Karpas-422 (cell line): ENCODE measurements around the gene NOL12. TPM values are rescaled to one million over a fixed set of nuclear protein-coding genes. Genes with fewer than 3 reads are reported as not detected.

ENCODE experiments used
- DNase-seq: peaks from one replicate; pipeline ENCODE4 v3.0.0-alpha.2; 2015
- H2AFZ ChIP-seq: fragments of 200-600 bp; sonication (generic); 2 replicates; pipeline ENCODE4 v1.6.1; 2014; ENCODE audit warnings: antibody characterized with exemption, low read length, mixed read lengths
- H3K27ac ChIP-seq: fragments of 200-600 bp; sonication (generic); 2 replicates; pipeline ENCODE4 v1.5.1; 2014; ENCODE audit warnings: mild to moderate bottlenecking, low read length, moderate library complexity
- H3K27me3 ChIP-seq: fragments of 200-600 bp; sonication (generic); 2 replicates; pipeline ENCODE4 v1.6.1; 2014; ENCODE audit warnings: low read length, mixed read lengths
- H3K36me3 ChIP-seq: fragments of 200-600 bp; sonication (generic); 2 replicates; pipeline ENCODE4 v1.6.1; 2014; ENCODE audit warnings: low read length, mixed read lengths; ENCODE audit not compliant: insufficient read depth
- H3K4me1 ChIP-seq: fragments of 200-600 bp; sonication (generic); 2 replicates; pipeline ENCODE4 v1.6.1; 2014; ENCODE audit warnings: mild to moderate bottlenecking, low read length, mixed read lengths
- H3K4me2 ChIP-seq: fragments of 200-600 bp; sonication (generic); 2 replicates; pipeline ENCODE4 v1.6.1; 2014; ENCODE audit warnings: low read length, low read depth, mild to moderate bottlenecking; ENCODE audit not compliant: poor library complexity, severe bottlenecking
- H3K4me3 ChIP-seq: fragments of 200-600 bp; sonication (generic); 2 replicates; pipeline ENCODE4 v1.5.1; 2014; ENCODE audit warnings: mild to moderate bottlenecking, antibody characterized with exemption, low read length, mixed read lengths
- H3K79me2 ChIP-seq: fragments of 200-600 bp; sonication (generic); 2 replicates; pipeline ENCODE4 v1.6.1; 2014; ENCODE audit warnings: mild to moderate bottlenecking, low read length, mixed read lengths
- H3K9ac ChIP-seq: fragments of 200-600 bp; sonication (generic); 2 replicates; pipeline ENCODE4 v1.6.0; 2014; ENCODE audit warnings: low read length
- H3K9me2 ChIP-seq: fragments of 200-600 bp; sonication (generic), shearing (Covaris generic); replicated peaks from 2 replicates; pipeline ENCODE4 v1.6.0; 2014; ENCODE audit warnings: mild to moderate bottlenecking, low read length, moderate library complexity; ENCODE audit not compliant: insufficient read depth
- H3K9me3 ChIP-seq: fragments of 300-700, 200-600 bp; sonication (generic); 2 replicates; pipeline ENCODE4 v1.6.1; 2014; ENCODE audit warnings: low read length, mixed read lengths
- H4K20me1 ChIP-seq: fragments of 200-600 bp; sonication (generic); 2 replicates; pipeline ENCODE4 v1.6.1; 2014; ENCODE audit warnings: mild to moderate bottlenecking, antibody characterized with exemption, low read length, low read depth; ENCODE audit not compliant: insufficient read depth
- total RNA-seq: library from RNA; depleted of rRNA; stranded (reverse); fragments of >200 nt; shearing (Covaris generic); gene quantifications from 2 replicates; pipeline ENCODE4 v1.2.3, GENCODE V29; 2014; ENCODE audit warnings: low replicate concordance

The NOL12 gene
- total RNA-seq, 1 experiment from 2014 or later, result 12.3 TPM

- peak within 1 kb of the TSS; percentile 60 for H3K4me2 ChIP-seq
These were observed 10.8 kb downstream of the NOL12 start, which contains the start of gene TRIOBP for GRCh38 chr22:37696657-37697537. TRIOBP (plus strand) TSS chr22:37697048; CDS start chr22:37701366, 4,318 bp downstream.

GRCh38 chr22:37697538-37697835 is 11.3 kb downstream of the NOL12 start:
- Histone ChIP-seq H3K36me3 (peaks cover 11% of the 10 kb centered on the region), H3K27ac (peak overlapping the region; percentile 7; the same call in 1 of the 2 replicates), H4K20me1 (no peaks in the 10 kb centered on the region), H2AFZ (no peak overlapping the region), H3K9ac (peak overlapping the region; percentile 59), H3K27me3 (no peaks in the 10 kb centered on the region), H3K4me1 (peaks cover 49% of the 10 kb centered on the region), H3K79me2 (peaks cover 6% of the 10 kb centered on the region; the same call in 1 of the 2 replicates), H3K9me2 (no peaks in the 10 kb centered on the region), H3K4me3 (peak overlapping the region; percentile 60), H3K9me3 (no peaks in the 10 kb centered on the region), H3K4me2 (peak overlapping the region; percentile 60)
- no peak for DNase-seq

More at GRCh38 chr22:37696657-37697537, 10.8 kb downstream of the NOL12 start, which contains the start of gene TRIOBP:
- H3K9me2 ChIP-seq, result no peaks in the 10 kb centered on the region
- peak; percentile 98 for DNase-seq
- H3K27me3 ChIP-seq, result no peaks in the 10 kb centered on the region
- peak within 1 kb of the TSS; percentile 59 for H3K9ac ChIP-seq
- peaks cover 11% of the 10 kb centered on the region for H3K36me3 ChIP-seq
- H3K4me3 ChIP-seq, result peak within 1 kb of the TSS; percentile 60
- H3K4me1 ChIP-seq, result peaks cover 55% of the 10 kb centered on the region
- H3K27ac ChIP-seq, result peak within 1 kb of the TSS; percentile 86
- H4K20me1 ChIP-seq, result no peaks in the 10 kb centered on the region
- no peaks in the 10 kb centered on the region for H3K9me3 ChIP-seq
- H3K79me2 ChIP-seq, result peaks cover 6% of the 10 kb centered on the region; the same call in 1 of the 2 replicates
- H2AFZ ChIP-seq, result no peak within 1 kb of the TSS

- H3K9me3 ChIP-seq, result no peaks in the 10 kb centered on the region
- peaks cover 18% of the 10 kb centered on the region for H3K4me1 ChIP-seq
- no peaks in the 10 kb centered on the region for H3K27me3 ChIP-seq
- peaks cover 5% of the 10 kb centered on the region; the same call in 1 of the 2 replicates for H3K36me3 ChIP-seq
- H2AFZ ChIP-seq, result no peak overlapping the region
- H3K9ac ChIP-seq, result no peak overlapping the region
- H3K79me2 ChIP-seq, result peaks cover 6% of the 10 kb centered on the region; the same call in 1 of the 2 replicates
- no peak overlapping the region for H3K27ac ChIP-seq
- no peak overlapping the region for H3K4me2 ChIP-seq
- no peak for DNase-seq
- no peak overlapping the region for H3K4me3 ChIP-seq
- no peaks in the 10 kb centered on the region for H3K9me2 ChIP-seq
- H4K20me1 ChIP-seq, result no peaks in the 10 kb centered on the region
These were observed 15.1 kb downstream of the NOL12 start for GRCh38 chr22:37701141-37701786.

- Histone ChIP-seq H3K4me2 (no peak overlapping the region), H3K9me3 (no peaks in the 10 kb centered on the region), H4K20me1 (no peaks in the 10 kb centered on the region), H3K9ac (no peak overlapping the region), H3K36me3 (peaks cover 5% of the 10 kb centered on the region; the same call in 1 of the 2 replicates), H3K27ac (no peak overlapping the region), H3K4me3 (no peak overlapping the region), H3K27me3 (no peaks in the 10 kb centered on the region), H3K79me2 (no peaks in the 10 kb centered on the region), H3K9me2 (no peaks in the 10 kb centered on the region), H3K4me1 (peaks cover 4% of the 10 kb centered on the region; the same call in 1 of the 2 replicates), H2AFZ (no peak overlapping the region)
- no peak for DNase-seq
These were observed 17.8 kb downstream of the NOL12 start for GRCh38 chr22:37703906-37704305.

GRCh38 chr22:37704645-37705044 is 18.5 kb downstream of the NOL12 start:
- Histone ChIP-seq H3K36me3 (peaks cover 5% of the 10 kb centered on the region; the same call in 1 of the 2 replicates), H3K4me1 (peaks cover 4% of the 10 kb centered on the region; the same call in 1 of the 2 replicates), H3K27me3 (no peaks in the 10 kb centered on the region), H3K9me3 (no peaks in the 10 kb centered on the region), H3K9me2 (no peaks in the 10 kb centered on the region), H2AFZ (no peak overlapping the region), H3K9ac (no peak overlapping the region), H3K4me3 (no peak overlapping the region), H4K20me1 (no peaks in the 10 kb centered on the region), H3K4me2 (no peak overlapping the region), H3K27ac (no peak overlapping the region), H3K79me2 (no peaks in the 10 kb centered on the region)
- no peak for DNase-seq

GRCh38 chr22:37705205-37705604 is 19.1 kb downstream of the NOL12 start:
- Histone ChIP-seq H3K79me2 (no peaks in the 10 kb centered on the region), H3K27ac (no peak overlapping the region), H3K9me2 (no peaks in the 10 kb centered on the region), H3K27me3 (no peaks in the 10 kb centered on the region), H3K4me3 (no peak overlapping the region), H3K4me2 (no peak overlapping the region), H3K36me3 (peaks cover 5% of the 10 kb centered on the region; the same call in 1 of the 2 replicates), H4K20me1 (no peaks in the 10 kb centered on the region), H3K4me1 (peaks cover 4% of the 10 kb centered on the region; the same call in 1 of the 2 replicates), H3K9me3 (no peaks in the 10 kb centered on the region), H2AFZ (no peak overlapping the region), H3K9ac (no peak overlapping the region)
- DNase-seq, result no peak

- Histone ChIP-seq H3K4me2 (no peak overlapping the region), H3K27ac (no peak overlapping the region), H3K9ac (no peak overlapping the region)
These were observed 22.7 kb downstream of the NOL12 start for GRCh38 chr22:37708580-37709444.

More at GRCh38 chr22:37708580-37709444, 22.7 kb downstream of the NOL12 start:
- no peaks in the 10 kb centered on the region for H3K36me3 ChIP-seq
- no peaks in the 10 kb centered on the region for H3K9me3 ChIP-seq
- H3K4me1 ChIP-seq, result peaks cover 22% of the 10 kb centered on the region
- H3K9me2 ChIP-seq, result no peaks in the 10 kb centered on the region
- H3K27me3 ChIP-seq, result no peaks in the 10 kb centered on the region
- no peak overlapping the region for H3K4me3 ChIP-seq
- no peak overlapping the region for H2AFZ ChIP-seq
- no peak for DNase-seq
- H4K20me1 ChIP-seq, result no peaks in the 10 kb centered on the region
- H3K79me2 ChIP-seq, result no peaks in the 10 kb centered on the region
